Prostate gland (tissue), 2 donors: ENCODE results near the gene PLEKHM3.
A peak's percentile ranks its signal among the peaks of the same experiment; 100 is the strongest.

ENCODE experiments used
- CTCF ChIP-seq, 4 experiments: fragments of 200-600 bp in 2 of 4; fragments of 450-650 bp in 2 of 4; sonication (generic) in 2 of 4; IDR thresholded peaks; 1 replicate in 3 of 4; 2 replicates in 1 of 4; pipeline ENCODE4 v1.5.1; 2016 to 2019; ENCODE audit warnings: antibody characterized with exemption in 4 of 4, mild to moderate bottlenecking in 2 of 4, moderate library complexity in 2 of 4
- POLR2A ChIP-seq: fragments of 450-650 bp; IDR thresholded peaks from one replicate; pipeline ENCODE4 v1.6.1; 2016; ENCODE audit warnings: antibody characterized with exemption, mild to moderate bottlenecking
- POLR2AphosphoS5 ChIP-seq: sonication (generic); formaldehyde crosslinking; IDR thresholded peaks from one replicate; pipeline ENCODE4 v1.6.1; 2017; ENCODE audit warnings: antibody characterized with exemption

DNA sequence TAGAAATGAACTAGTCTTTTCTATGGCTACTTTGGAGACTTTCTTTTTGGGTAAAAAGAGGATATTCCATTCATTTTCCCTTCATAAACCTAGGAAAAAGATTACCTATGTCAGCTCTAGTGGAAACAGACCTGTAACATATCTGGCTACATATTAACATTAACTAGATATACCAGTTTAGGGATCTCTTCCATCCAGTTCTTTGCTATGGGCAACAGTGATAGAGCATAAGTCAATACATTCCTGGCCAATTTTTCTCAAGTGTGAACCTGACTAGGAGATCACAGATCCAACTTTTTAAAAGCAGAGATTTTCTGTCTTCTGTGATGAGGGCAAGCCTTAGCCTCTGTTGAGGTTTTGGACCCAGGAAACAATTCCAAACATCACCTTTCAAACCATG, 34.5 kb downstream of the PLEKHM3 start:
- TF ChIP-seq CTCF (IDR thresholded peaks at IDR 0.05) (no peak), POLR2AphosphoS5 (peak; percentile 52), POLR2A (no peak)
